Mesangial cell (primary cell): Measurements from ENCODE around the gene RGS6. TPM values are rescaled to one million over a fixed set of nuclear protein-coding genes. Genes with fewer than 3 reads are reported as not detected.

Source experiments
- total RNA-seq: library from RNA; depleted of rRNA; stranded (reverse); fragments of >200 nt; gene quantifications from 2 replicates; pipeline ENCODE4 v1.2.3, GENCODE V29; 2015

Gene RGS6
- total RNA-seq: not detected in 2 replicates

DNA sequence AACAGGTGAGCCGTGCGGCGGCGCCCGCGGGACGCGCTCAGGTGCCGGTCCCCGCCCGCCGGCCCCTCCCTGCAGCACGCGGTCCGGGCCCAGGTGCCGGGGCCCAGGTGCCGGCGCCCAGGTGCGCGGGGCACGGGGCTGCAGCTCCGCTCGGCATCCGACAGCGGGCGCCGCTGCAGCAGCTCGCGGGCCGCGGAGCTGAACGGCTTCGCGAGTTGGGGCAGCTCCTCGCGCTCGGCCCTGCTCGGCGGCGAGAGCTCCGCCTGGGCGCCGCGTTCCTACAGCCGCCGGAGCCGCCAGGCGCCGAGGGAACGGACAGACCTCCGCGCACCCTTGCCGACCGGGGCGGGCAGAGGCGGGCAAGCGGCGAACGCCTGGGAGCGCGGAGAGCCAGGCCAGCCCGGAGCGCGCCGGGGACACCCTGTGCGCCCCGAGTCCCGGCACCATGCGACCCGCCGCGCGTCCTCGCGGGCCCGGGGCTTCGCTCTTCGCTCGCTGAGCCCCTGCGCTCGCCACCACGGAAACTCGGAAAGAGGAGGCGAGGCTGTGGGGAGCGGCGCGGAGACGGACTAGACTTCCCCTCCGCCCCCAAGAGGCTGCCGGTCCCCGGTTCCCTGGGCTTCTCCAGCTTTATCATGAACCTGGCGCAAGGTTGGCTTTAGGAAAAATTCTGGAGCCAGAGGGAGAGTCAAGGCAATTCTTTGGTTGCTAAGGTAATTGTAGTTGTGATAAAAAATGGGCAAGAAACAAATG lies at the start of gene RGS6:
TSS of gene RGS6 (plus strand) at position 201 of the 753 bp plus-strand sequence.

